ENCODE measurements around the gene TBC1D3B. TPM values are rescaled to one million over a fixed set of nuclear protein-coding genes. Genes with fewer than 3 reads are reported as not detected.
"Not testable (repeated sequence)": the region's sequence is repeated elsewhere in the genome, so short reads cannot be mapped to it uniquely, and the experiment has no call there.

The TBC1D3B gene
- total and polyA plus RNA-seq, 4 experiments from 2014 or later, result 11.5 to 18.0 TPM; not detected in 2

DNA sequence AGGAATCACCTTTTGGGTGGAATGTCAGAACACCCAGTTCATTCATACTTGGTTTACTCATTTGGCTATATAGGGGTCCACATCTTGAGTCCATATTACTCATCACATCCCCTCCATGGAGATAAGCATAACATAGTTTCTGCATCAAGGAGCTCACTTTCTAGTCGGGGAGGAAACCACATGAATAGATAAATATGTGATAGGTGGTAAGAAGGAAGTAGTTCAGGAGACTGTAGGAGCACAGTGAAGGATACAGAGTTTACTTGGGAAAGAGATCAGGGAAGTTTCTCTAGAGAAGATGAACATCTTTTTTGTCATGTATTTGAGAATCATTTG, 30.0 kb upstream of the TBC1D3B start:
- H3K27ac Mint-ChIP-seq; H3K4me1 ChIP-seq (ENCODE audit: insufficient read depth, low read length); CTCF ChIA-PET (ENCODE audit: partially characterized antibody): not testable (repeated sequence)

DNA sequence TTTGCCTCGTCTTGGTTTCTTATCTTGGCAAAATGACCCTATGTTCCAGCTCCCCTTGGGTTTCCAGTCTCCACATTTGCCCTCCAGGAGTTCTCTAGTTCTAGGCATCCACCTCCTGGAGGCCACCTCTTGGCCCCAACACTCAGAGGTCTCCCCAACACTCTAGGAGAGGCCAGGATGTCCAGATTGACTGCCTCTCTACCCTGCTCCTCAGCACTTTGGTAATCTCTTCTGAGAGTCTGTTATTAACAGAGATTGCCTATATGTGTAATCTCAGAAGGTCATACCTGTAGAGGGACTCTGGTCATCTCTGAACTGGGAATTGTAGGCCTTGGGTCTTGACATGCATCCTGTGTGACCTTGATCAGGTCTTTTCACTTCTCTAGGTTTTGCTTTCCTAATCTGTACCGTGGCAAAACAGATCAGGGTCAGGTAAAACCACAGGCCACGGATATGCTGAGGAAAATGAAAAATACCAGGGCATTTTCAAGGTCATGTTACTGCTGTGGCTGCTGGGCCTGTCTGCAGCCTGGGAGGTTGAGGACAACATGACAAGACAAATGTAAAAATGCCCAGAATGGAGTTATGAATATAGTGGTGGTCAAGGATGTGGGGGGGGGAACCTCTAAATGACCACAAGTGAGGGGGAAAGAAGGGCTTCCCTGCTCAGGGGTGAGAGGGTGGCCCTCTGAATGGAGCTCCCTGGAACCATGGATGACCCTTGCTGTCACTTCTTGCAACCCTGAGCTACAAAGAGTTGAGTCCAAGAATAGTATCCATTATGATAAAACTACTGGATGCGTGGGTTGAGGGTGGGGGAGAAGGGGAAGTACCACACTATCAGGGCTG, 29.4 kb upstream of the TBC1D3B start:
- H3K4me1 ChIP-seq (ENCODE audit: insufficient read depth, low read length), result no peaks in the 10 kb centered on the region
- H3K9me3 ChIP-seq (ENCODE audit: control insufficient read depth in 1 of 2, low read length in 2 of 2), result no peaks in the 10 kb centered on the region
- H3K27ac ChIP-seq (ENCODE audit: low read depth, low read length), result no peak overlapping the region
- no peak overlapping the region for H3K4me3 Mint-ChIP-seq
- no peaks in the 10 kb centered on the region for H3K36me3 Mint-ChIP-seq
- POLR2A ChIA-PET (ENCODE audit: partially characterized antibody), result no interaction called here
- no peaks in the 10 kb centered on the region for H3K9me3 Mint-ChIP-seq
- intact Hi-C loops (cut with micrococcal nuclease), result no loop called here
- no peak for DNase-seq
- no peak overlapping the region for H3K4me3 ChIP-seq (ENCODE audit: low read length in 2 of 2)
- CTCF ChIA-PET (ENCODE audit: partially characterized antibody), result no interaction called here
- peaks cover 19 to 23% of the 10 kb centered on the region in 2 donors for H3K27me3 Mint-ChIP-seq
- no peaks in the 10 kb centered on the region for H3K36me3 ChIP-seq (ENCODE audit: insufficient read depth, low read length)
- no peaks in the 10 kb centered on the region for H3K27me3 ChIP-seq (ENCODE audit: insufficient read depth, low read length)
- no peak overlapping the region for H3K27ac Mint-ChIP-seq
- peaks cover 5 to 17% (median 10%) of the 10 kb centered on the region in 4 donors for H3K4me1 Mint-ChIP-seq

More for the DNA sequence above, 30.0 kb upstream of the TBC1D3B start:
- peaks cover 5 to 17% (median 12%) of the 10 kb centered on the region in 4 donors for H3K4me1 Mint-ChIP-seq
- peaks cover 20 to 23% of the 10 kb centered on the region in 2 donors for H3K27me3 Mint-ChIP-seq
- H3K27ac ChIP-seq (ENCODE audit: low read depth, low read length); intact Hi-C loops (cut with micrococcal nuclease); H3K9me3 Mint-ChIP-seq; H3K9me3 ChIP-seq (ENCODE audit: control insufficient read depth in 1 of 2, low read length in 2 of 2); H3K36me3 Mint-ChIP-seq; H3K4me3 Mint-ChIP-seq; H3K36me3 ChIP-seq (ENCODE audit: insufficient read depth, low read length); DNase-seq; POLR2A ChIA-PET (ENCODE audit: partially characterized antibody); H3K4me3 ChIP-seq (ENCODE audit: low read length in 2 of 2); H3K27me3 ChIP-seq (ENCODE audit: insufficient read depth, low read length): not testable (repeated sequence)

DNA sequence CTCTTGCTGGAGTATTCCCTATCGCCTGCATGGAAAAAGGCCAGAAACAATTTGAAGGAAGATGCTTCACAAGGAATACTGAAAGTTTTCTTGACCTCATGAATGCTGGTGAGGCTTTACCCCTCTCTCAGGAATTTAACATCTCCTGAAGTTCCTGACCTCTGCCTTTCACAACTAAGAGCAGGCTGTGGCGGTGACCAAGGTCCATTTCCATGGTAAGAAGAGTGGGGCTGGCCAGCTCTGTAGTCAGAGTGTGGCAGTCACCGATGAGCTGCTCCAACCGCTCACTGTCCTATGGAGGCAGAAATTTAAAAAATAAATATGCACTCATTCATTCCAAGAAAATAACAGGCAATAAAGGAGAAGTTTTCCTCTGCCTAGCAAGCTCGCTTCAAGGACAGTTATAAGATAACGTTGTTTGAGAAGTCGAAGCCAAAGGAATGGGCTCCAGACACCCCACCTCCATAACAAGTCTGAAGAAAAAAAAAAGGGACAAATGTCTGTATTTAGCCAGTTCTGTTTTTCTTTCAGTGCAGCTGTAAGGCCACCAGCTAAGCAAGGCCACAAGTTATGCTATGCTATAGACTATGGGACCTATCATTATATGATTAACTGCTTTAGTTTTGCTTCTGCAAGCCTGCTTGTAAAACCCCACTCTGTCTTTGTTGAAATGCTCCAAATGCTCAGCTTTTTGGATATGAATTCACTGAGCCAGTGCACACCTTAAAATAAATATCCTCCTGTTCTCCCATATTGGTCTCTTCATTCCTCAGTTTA, 28.5 kb upstream of the TBC1D3B start:
- H3K4me3 Mint-ChIP-seq, result no peak overlapping the region
- Histone ChIP-seq H3K9me3 (ENCODE audit: control insufficient read depth in 1 of 2, low read length in 2 of 2) (no peaks in the 10 kb centered on the region), H3K27ac (ENCODE audit: low read depth, low read length) (no peak overlapping the region), H3K36me3 (ENCODE audit: insufficient read depth, low read length) (no peaks in the 10 kb centered on the region), H3K27me3 (ENCODE audit: insufficient read depth, low read length) (no peaks in the 10 kb centered on the region), H3K4me3 (ENCODE audit: low read length in 2 of 2) (no peak overlapping the region), H3K4me1 (ENCODE audit: insufficient read depth, low read length) (no peaks in the 10 kb centered on the region)
- no peak overlapping the region for H3K27ac Mint-ChIP-seq
- H3K36me3 Mint-ChIP-seq, result no peaks in the 10 kb centered on the region
- no peak for DNase-seq
- intact Hi-C loops (cut with micrococcal nuclease), result no loop called here
- POLR2A ChIA-PET (ENCODE audit: partially characterized antibody), result no interaction called here
- no peaks in the 10 kb centered on the region for H3K9me3 Mint-ChIP-seq
- H3K4me1 Mint-ChIP-seq, result peaks cover 5 to 13% (median 8%) of the 10 kb centered on the region in 4 donors
- peaks cover 20% of the 10 kb centered on the region in 2 donors for H3K27me3 Mint-ChIP-seq
- CTCF ChIA-PET (ENCODE audit: partially characterized antibody), result no interaction called here

DNA sequence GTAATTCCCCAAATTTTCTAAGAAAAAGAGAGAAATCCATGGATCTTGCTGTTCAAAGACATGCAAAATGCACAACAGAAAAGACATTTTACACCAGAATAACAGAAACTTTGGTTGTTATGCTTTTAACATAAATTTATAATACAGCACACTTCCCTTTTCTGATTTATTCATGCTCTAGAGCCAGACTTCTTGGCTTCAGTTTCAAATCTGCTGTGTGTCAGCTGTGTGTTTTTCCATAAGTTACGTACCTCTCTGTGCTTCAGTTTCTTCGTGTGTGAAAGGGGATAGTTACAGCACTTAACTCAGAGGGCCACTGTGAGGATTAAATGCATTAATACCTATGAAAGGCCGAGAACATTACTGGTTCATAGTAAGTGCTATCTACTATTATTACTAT, 26.9 kb upstream of the TBC1D3B start:
- H3K27me3 ChIP-seq (ENCODE audit: insufficient read depth, low read length), result no peaks in the 10 kb centered on the region
- no peak for DNase-seq
- intact Hi-C loops (cut with micrococcal nuclease), result no loop called here
- ChIA-PET POLR2A (ENCODE audit: partially characterized antibody) (no interaction called here), CTCF (ENCODE audit: partially characterized antibody) (no interaction called here)
- H3K4me1 Mint-ChIP-seq, result peaks cover 7 to 25% (median 9%) of the 10 kb centered on the region in 4 donors
- H3K27ac ChIP-seq (ENCODE audit: low read depth, low read length), result no peak overlapping the region
- no peak overlapping the region for H3K27ac Mint-ChIP-seq
- H3K36me3 ChIP-seq (ENCODE audit: insufficient read depth, low read length), result no peaks in the 10 kb centered on the region
- no peaks in the 10 kb centered on the region for H3K36me3 Mint-ChIP-seq
- no peaks in the 10 kb centered on the region for H3K9me3 Mint-ChIP-seq
- no peak overlapping the region for H3K4me3 Mint-ChIP-seq
- no peaks in the 10 kb centered on the region for H3K4me1 ChIP-seq (ENCODE audit: insufficient read depth, low read length)
- no peaks in the 10 kb centered on the region for H3K9me3 ChIP-seq (ENCODE audit: control insufficient read depth in 1 of 2, low read length in 2 of 2)
- H3K4me3 ChIP-seq (ENCODE audit: low read length in 2 of 2), result no peak overlapping the region
- peaks cover 23 to 26% of the 10 kb centered on the region in 2 donors for H3K27me3 Mint-ChIP-seq

DNA sequence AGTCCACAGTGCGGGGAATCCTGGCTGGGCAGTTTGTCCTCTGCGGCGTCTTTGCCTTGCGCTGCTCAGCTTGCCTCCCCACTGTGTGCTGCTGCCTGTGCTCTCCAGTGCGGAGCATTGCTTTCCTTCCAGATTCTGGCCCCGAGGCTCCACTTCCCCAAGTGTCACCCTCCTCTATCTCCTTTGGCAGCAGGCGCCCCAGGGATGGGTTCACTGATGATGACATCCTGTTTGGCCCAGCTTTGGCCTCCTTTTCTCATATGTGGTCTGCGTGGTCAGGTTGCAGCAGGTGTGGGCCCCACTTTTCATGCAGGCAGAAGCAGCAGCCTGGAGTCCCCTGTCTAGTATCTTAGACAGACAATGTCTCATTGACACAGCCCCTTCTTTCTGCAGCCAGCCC, 25.1 kb upstream of the TBC1D3B start:
- H3K27ac ChIP-seq (ENCODE audit: low read depth, low read length); H3K36me3 Mint-ChIP-seq; CTCF ChIA-PET (ENCODE audit: partially characterized antibody); H3K36me3 ChIP-seq (ENCODE audit: insufficient read depth, low read length); H3K4me3 ChIP-seq (ENCODE audit: low read length in 2 of 2); H3K4me1 ChIP-seq (ENCODE audit: insufficient read depth, low read length); H3K9me3 Mint-ChIP-seq; POLR2A ChIA-PET (ENCODE audit: partially characterized antibody); DNase-seq; H3K9me3 ChIP-seq (ENCODE audit: control insufficient read depth in 1 of 2, low read length in 2 of 2); intact Hi-C loops (cut with micrococcal nuclease); H3K27me3 ChIP-seq (ENCODE audit: insufficient read depth, low read length); H3K4me3 Mint-ChIP-seq: not testable (repeated sequence)
- Mint-ChIP-seq H3K4me1 (peaks cover 7 to 28% (median 9%) of the 10 kb centered on the region in 4 donors), H3K27me3 (peaks cover 19 to 24% of the 10 kb centered on the region in 2 donors), H3K27ac (peak overlapping the region in 1 of 7 donors; percentile 31)

DNA sequence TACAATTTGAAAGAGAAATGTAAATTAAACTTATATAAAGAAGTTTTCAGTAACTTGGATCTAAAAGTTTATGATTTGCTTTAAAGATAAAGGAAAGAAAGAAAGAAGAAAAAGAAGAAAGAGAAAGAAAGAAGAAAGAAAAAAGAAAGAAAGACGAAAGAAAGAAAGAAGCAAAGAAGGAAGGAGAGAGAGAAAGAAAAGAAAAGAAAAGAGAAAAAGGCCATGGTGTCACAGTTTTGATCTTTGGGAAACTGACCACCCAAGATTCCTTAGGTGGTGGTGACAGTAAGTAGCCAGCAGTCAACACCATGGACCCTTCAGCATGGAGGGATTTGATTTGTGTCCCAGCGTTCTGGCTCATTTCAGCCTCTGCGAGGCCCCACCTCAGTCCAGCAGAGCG, 24.7 kb upstream of the TBC1D3B start:
- H3K9me3 ChIP-seq (ENCODE audit: control insufficient read depth in 1 of 2, low read length in 2 of 2); H3K9me3 Mint-ChIP-seq; H3K36me3 ChIP-seq (ENCODE audit: insufficient read depth, low read length); CTCF ChIA-PET (ENCODE audit: partially characterized antibody); H3K4me3 Mint-ChIP-seq; DNase-seq; H3K27me3 ChIP-seq (ENCODE audit: insufficient read depth, low read length); H3K4me1 ChIP-seq (ENCODE audit: insufficient read depth, low read length); H3K36me3 Mint-ChIP-seq; H3K27ac Mint-ChIP-seq; intact Hi-C loops (cut with micrococcal nuclease); H3K4me3 ChIP-seq (ENCODE audit: low read length in 2 of 2); POLR2A ChIA-PET (ENCODE audit: partially characterized antibody); H3K27ac ChIP-seq (ENCODE audit: low read depth, low read length): not testable (repeated sequence)
- H3K27me3 Mint-ChIP-seq, result peaks cover 18 to 26% of the 10 kb centered on the region in 2 donors
- peaks cover 7 to 32% (median 11%) of the 10 kb centered on the region in 4 donors for H3K4me1 Mint-ChIP-seq

DNA sequence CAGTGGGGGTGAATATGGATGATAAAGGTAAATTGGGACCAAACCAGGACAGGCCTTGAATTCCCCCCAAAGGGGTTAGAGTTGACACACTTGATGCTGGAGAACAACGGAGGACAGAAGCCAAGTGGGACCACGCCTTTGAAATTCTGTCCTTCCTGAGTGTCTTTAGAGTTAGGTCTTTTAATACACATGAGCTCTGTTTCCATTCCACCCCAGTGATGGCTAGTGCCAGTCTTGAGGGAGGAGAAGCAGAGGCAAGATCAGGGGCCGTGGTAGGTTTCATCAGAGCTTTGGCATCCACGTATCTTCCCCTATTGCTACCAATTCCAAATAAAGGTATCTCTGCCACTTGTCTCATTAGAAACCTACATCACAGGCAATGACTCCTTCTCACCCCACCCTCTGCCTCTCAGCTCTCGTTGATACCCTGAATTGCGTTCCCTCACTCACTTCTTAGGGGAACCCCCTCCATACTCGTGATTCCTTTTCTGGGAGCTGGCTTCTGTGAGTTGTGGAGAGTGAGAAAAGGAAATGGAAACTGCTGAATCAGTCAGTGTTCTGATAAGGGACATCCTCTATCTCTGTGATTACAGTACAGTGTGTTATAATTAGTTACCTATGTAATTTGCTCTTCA, 22.5 kb upstream of the TBC1D3B start:
- Histone ChIP-seq H3K9me3 (ENCODE audit: control insufficient read depth in 1 of 2, low read length in 2 of 2) (no peaks in the 10 kb centered on the region), H3K36me3 (ENCODE audit: insufficient read depth, low read length) (no peaks in the 10 kb centered on the region), H3K27me3 (ENCODE audit: insufficient read depth, low read length) (no peaks in the 10 kb centered on the region), H3K4me3 (ENCODE audit: low read length in 2 of 2) (no peak overlapping the region), H3K27ac (ENCODE audit: low read depth, low read length) (no peak overlapping the region), H3K4me1 (ENCODE audit: insufficient read depth, low read length) (no peaks in the 10 kb centered on the region)
- intact Hi-C loops (cut with micrococcal nuclease), result no loop called here
- CTCF ChIA-PET (ENCODE audit: partially characterized antibody), result interaction anchor here (0.6 kb wide), 1 partner anchor 983 kb away, joined by 4 read pairs; no protein-coding TSS in a partner anchor
- H3K36me3 Mint-ChIP-seq, result no peaks in the 10 kb centered on the region
- H3K4me3 Mint-ChIP-seq, result no peak overlapping the region
- no peak for DNase-seq
- H3K9me3 Mint-ChIP-seq, result no peaks in the 10 kb centered on the region
- POLR2A ChIA-PET (ENCODE audit: partially characterized antibody), result no interaction called here
- H3K27me3 Mint-ChIP-seq, result peaks cover 20 to 29% of the 10 kb centered on the region in 2 donors
- peak overlapping the region in 3 of 7 donors; percentile 4 to 38 (median 16) for H3K27ac Mint-ChIP-seq
- H3K4me1 Mint-ChIP-seq, result peaks cover 7 to 25% (median 11%) of the 10 kb centered on the region in 4 donors

Data from CD4-positive, alpha-beta memory T cell (primary cell).